Erythroblast (primary cell): ENCODE data around the gene FADS2.
A peak's percentile ranks its signal among the peaks of the same experiment; 100 is the strongest.

Experiments
- DNase-seq, 2 experiments: peaks; one replicate each; lab custom pipeline; 2025; lab: John Stamatoyannopoulos, UW
- GATA1 ChIP-seq: IDR thresholded peaks from 2 replicates; pipeline ENCODE4 v1.6.1; 2011; ENCODE audit warnings: low read depth, mild to moderate bottlenecking, control low read depth, low read length, moderate library complexity
- POLR2A ChIP-seq: IDR thresholded peaks from 2 replicates; pipeline ENCODE4 v1.6.1; 2011; ENCODE audit warnings: mild to moderate bottlenecking, low read length

The FADS2 gene

GRCh38 chr11:61791737-61792309 lies 36.3 kb upstream of the FADS2 start:
- DNase-seq = peak; percentile 83 to 85

GRCh38 chr11:61792310-61793082 lies 35.6 kb upstream of the FADS2 start, which contains the start of the genes FEN1 and TMEM258:
Gene FEN1, plus strand, starts transcription at chr11:61792911. Its CDS starts 2,451 bp downstream, at chr11:61795362.
Gene TMEM258, minus strand, starts transcription at chr11:61792599. Its CDS starts 41 bp downstream, at chr11:61792558.
- TF ChIP-seq POLR2A (peak; percentile 92), GATA1 (no peak)

More at GRCh38 chr11:61791737-61792309, 36.3 kb upstream of the FADS2 start:
- no peak for TF ChIP-seq POLR2A
- TF ChIP-seq GATA1 = no peak

GRCh38 chr11:61793083-61793828 lies 34.8 kb upstream of the FADS2 start:
- DNase-seq = peak; percentile 68 to 75
- TF ChIP-seq POLR2A (peak; percentile 10), GATA1 (no peak)

More at GRCh38 chr11:61792310-61793082, 35.6 kb upstream of the FADS2 start, which contains the start of the genes FEN1 and TMEM258:
- DNase-seq = peak; percentile 95 to 96

GRCh38 chr11:61793829-61794204 lies 34.3 kb upstream of the FADS2 start:
- TF ChIP-seq GATA1 (no peak), POLR2A (no peak)
- DNase-seq = no peak

GRCh38 chr11:61794579-61794978 lies 33.5 kb upstream of the FADS2 start:
- peak in 1 of 2 experiments; percentile 16 for DNase-seq
- TF ChIP-seq POLR2A (no peak), GATA1 (no peak)

- no peak for DNase-seq
These were observed 32.6 kb upstream of the FADS2 start for GRCh38 chr11:61795459-61795858.

GRCh38 chr11:61795876-61796526 lies 32.1 kb upstream of the FADS2 start:
- TF ChIP-seq GATA1 = no peak
- TF ChIP-seq POLR2A = no peak
- no peak for DNase-seq

More at GRCh38 chr11:61795459-61795858, 32.6 kb upstream of the FADS2 start:
- TF ChIP-seq GATA1 (no peak), POLR2A (no peak)

- peak; percentile 86 to 93 for DNase-seq
- TF ChIP-seq POLR2A (peak; percentile 35), GATA1 (no peak)
These were observed 30.7 kb upstream of the FADS2 start for GRCh38 chr11:61797263-61797944.

- TF ChIP-seq GATA1 (no peak), POLR2A (peak; percentile 34)
These were observed 28.3 kb upstream of the FADS2 start for GRCh38 chr11:61799665-61800284.

GRCh38 chr11:61800331-61801281 lies 27.5 kb upstream of the FADS2 start:
- peak; percentile 72 to 74 for DNase-seq
- TF ChIP-seq POLR2A = peak; percentile 8
- TF ChIP-seq GATA1 = no peak

More at GRCh38 chr11:61799665-61800284, 28.3 kb upstream of the FADS2 start:
- no peak for DNase-seq

- no peak for TF ChIP-seq GATA1
- TF ChIP-seq POLR2A = peak; percentile 3
- no peak for DNase-seq
These were observed 25.5 kb upstream of the FADS2 start for GRCh38 chr11:61802605-61803004.
